Fibroblast of mammary gland (primary cell): ENCODE measurements around the gene SEC61A1.

ENCODE experiments used
- DNase-seq: peaks from one replicate; pipeline ENCODE4 v3.0.0-alpha.2; 2010; ENCODE audit warnings: low read depth
- H3K4me3 ChIP-seq: 2 replicates; pipeline ENCODE4 v1.5.1; 2011; ENCODE audit warnings: low read depth, mild to moderate bottlenecking, low read length, moderate library complexity; ENCODE audit not compliant: control insufficient read depth
- CTCF ChIP-seq: conservative IDR thresholded peaks from 2 replicates; pipeline ENCODE4 v1.5.1; 2011; ENCODE audit warnings: low read depth, low read length, inconsistent platforms; ENCODE audit not compliant: control insufficient read depth, insufficient read depth

SEC61A1 gene

GRCh38 chr3:128012050-128012449 is 40.2 kb upstream of the SEC61A1 start:
- H3K4me3 ChIP-seq = no peak overlapping the region
- DNase-seq = no peak
- no peak for TF ChIP-seq CTCF

GRCh38 chr3:128014548-128014947 is 37.7 kb upstream of the SEC61A1 start:
- TF ChIP-seq CTCF = no peak
- no peak for DNase-seq
- H3K4me3 ChIP-seq = no peak overlapping the region

- TF ChIP-seq CTCF = no peak
- H3K4me3 ChIP-seq = no peak overlapping the region
- no peak for DNase-seq
These were observed 35.7 kb upstream of the SEC61A1 start for GRCh38 chr3:128016502-128016901.

GRCh38 chr3:128021768-128022372 is 30.4 kb upstream of the SEC61A1 start:
- no peak for DNase-seq
- TF ChIP-seq CTCF = no peak

GRCh38 chr3:128033102-128033501 is 19.1 kb upstream of the SEC61A1 start:
- DNase-seq = no peak
- TF ChIP-seq CTCF = no peak
- H3K4me3 ChIP-seq = no peak overlapping the region

More at GRCh38 chr3:128021768-128022372, 30.4 kb upstream of the SEC61A1 start:
- no peak overlapping the region for H3K4me3 ChIP-seq

GRCh38 chr3:128036119-128036518 is 16.1 kb upstream of the SEC61A1 start:
- TF ChIP-seq CTCF = no peak
- no peak overlapping the region for H3K4me3 ChIP-seq
- no peak for DNase-seq

- TF ChIP-seq CTCF = no peak
- DNase-seq = no peak
- H3K4me3 ChIP-seq = no peak overlapping the region
These were observed 12.2 kb upstream of the SEC61A1 start for GRCh38 chr3:128040041-128040440.
